GM18519 (cell line): Measurements from ENCODE around the gene ANP32A.
"Not testable (repeated sequence)": the region's sequence is repeated elsewhere in the genome, so short reads cannot be mapped to it uniquely, and the experiment has no call there.

Experiments
- ATAC-seq: cut with Tn5 transposase; IDR thresholded peaks from one replicate; pipeline ENCODE4 v1.9.1; 2021; ENCODE audit warnings: mild to moderate bottlenecking, moderate library complexity; ENCODE audit not compliant: unreplicated experiment, low FRiP score

Gene ANP32A

DNA sequence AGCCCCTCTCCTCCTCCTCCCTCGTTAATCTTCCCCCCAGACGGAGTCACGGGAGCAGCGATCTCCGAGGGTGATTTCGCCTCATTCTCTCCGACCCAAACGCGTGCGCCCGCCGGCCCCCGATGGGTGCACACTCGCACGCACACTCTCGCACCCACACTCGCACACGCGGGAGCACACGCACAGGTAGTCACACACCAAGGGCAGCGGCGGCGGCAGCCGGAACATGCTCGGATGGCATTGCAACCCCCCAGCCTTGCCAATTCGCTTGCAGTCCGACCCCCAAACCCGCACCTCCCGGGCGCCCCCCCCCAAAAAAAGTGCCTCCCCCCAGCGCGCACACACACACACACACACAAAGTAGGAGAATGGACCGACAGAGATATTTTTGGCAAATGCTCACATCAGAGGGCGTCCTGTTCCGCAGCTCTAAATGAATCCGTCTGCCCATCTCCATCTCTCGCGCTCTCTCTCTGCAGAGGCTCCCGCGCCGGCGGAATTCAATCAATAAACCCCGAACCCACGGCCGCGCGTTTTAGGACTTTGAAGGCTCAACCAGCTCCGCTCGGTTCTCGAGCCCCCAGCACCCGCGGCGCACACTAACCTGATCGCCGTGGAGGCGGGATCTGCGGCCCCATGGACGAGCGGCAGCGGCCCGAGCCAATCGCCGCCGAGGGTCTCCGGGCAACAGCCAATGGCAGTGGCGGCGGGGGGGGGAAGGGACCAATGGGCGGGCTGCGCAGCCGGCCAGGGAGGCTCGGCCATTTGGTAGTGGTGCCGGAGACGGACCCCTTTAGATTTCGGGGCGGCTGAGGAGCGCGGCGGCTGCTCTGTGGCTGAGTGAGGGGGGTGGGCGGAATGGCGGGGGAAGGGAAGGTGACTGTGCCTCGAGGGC, at the start of gene ANP32A:
TSS of gene ANP32A (minus strand) at position 601 of the 895 bp plus-strand sequence. CDS start at position 457, 144 bp downstream.
- peak; percentile 55 for ATAC-seq

GRCh38 chr15:68868296-68868695, 47.6 kb upstream of the ANP32A start:
- ATAC-seq: no peak

- no peak for ATAC-seq
These were observed 41.7 kb upstream of the ANP32A start for GRCh38 chr15:68862415-68862814.

- not testable (repeated sequence) for ATAC-seq
These were observed 38.0 kb upstream of the ANP32A start for GRCh38 chr15:68858666-68859065.

DNA sequence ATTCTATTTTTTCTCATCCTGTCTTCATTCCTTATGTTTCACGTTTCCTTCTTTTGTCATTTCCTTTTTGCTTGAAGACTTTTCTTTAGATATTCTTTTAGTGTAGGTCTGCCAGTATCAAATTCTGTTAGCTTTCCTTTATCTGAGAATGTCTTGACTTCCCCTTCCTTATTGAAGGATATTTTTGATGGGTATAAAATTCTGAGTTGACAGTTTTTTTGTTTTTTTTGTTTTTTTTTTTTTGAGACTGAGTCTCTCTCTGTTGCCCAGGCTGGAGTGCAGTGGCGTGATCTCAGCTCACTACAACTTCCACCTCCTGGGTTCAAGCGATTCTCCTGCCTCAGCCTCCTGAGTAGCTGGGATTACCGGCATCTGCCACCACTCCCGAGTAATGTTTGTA, 36.7 kb upstream of the ANP32A start:
- ATAC-seq: not testable (repeated sequence)

GRCh38 chr15:68852461-68852860, 31.8 kb upstream of the ANP32A start:
- ATAC-seq: no peak

GRCh38 chr15:68851971-68852370, 31.3 kb upstream of the ANP32A start:
- no peak for ATAC-seq

DNA sequence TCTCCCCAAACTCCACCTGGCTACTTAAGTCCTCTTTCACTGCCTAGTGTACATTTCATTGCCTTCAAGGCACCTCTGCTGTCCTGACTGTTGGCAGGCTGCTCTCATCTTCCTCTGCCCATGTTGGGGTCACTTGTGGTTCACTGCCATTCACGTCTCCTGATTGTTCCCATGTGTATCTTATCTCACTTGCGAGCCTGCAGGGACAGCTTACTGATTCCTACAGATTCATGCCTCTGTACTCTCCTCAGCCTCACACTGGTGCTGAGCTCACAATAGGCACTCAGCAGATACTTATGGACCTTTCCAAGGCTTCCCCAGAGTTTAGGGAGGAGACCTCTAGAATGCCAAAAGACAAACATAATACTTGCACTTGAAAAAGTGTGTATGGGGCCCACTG, 28.8 kb upstream of the ANP32A start:
- ATAC-seq: no peak

DNA sequence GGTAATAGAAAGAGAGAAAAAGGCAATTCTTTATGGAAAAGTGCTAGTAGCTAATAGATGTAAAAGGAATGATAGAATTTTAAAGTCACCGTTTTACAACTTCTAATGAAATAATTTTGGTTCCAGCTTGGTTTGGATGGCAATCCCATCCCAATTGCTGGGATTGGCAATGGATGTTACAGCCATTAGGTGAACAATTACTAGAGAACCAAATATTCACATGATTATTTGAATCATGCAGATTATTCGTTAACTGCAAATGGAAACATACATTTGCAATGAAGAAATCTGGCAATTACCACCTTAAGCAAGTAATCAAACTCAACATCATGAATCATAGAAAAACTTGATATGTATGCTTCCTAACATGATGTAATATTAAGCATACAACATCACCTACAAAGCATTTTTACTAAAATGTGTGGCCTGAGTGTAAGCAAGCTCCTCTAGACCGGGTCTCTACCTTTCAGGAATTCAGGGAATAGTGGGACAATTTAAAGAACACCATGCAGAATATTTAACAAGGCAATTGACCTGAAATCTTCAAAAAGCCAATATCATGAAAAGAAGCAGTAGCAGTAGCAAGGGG, 26.2 kb upstream of the ANP32A start:
- ATAC-seq: no peak

DNA sequence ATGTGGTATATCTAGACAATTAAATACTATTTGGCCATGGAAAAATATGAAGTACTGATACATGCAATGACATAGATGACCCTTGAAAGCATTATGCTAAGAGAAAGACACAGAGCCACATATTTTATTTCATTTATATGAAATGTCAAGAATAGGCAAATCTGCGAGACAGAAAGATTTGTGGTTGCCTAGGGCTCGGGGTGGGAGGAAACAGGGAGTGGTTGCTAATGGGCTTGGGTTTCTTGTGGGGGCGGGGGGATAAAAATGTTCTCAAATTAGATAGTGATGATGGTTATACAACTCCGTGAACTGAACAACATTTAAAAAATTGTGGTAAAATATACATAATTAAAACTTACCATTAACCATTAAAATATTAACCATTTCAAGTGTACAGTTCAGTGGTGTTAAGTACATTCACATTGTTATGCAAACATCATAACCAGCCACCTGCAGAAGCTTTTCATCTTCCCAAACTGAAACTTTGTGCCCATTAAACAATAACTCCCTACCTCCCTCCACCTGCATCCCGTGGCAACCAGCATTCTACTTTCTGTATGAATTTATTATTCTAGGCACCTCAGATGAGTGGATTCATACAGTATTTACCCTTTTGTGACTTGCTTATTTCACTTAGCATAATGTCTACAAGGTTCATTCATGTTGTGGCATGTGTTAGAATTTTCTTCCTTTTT, 24.3 kb upstream of the ANP32A start:
- no peak for ATAC-seq

DNA sequence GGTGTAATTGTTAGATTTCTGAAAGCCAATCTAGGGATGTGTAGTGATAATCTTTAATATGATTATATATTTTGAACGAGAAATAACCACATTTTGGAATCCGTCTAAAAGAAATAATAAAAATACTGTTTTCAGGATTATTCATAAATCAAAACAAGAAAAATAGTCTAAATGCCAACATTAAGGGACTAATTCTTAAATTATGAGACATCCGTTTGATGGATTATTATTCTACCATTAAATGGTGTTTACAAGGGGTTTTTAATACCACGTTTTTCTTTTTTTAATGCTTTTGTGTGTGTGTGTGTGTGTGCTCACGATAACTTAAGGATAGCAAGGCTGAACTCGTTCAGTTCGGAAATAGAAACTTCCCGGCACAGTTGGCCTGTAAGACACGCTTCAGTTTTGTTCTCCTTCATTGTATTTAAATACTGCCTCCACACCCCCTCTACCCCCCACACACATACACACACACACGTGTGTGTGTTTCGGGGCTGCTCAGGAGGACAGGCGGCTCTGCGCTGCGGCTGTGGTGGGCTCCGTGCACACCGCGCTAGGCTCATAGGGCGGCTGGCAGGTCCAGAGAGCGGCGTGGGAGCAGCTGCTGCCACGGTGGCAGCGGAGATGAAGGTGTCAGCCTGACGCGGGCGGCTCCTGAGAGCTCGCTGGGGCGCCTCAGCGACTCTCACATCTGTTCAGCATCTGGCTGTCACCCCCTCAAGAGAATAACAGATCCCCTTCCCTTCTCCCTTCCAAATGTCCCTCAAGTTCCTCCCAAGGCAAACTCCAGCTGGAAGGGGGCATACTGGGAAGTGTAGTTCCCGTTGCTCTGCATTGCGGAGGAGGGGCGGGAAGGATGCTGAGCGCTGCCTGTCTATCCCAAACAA, 23.0 kb upstream of the ANP32A start:
- no peak for ATAC-seq

DNA sequence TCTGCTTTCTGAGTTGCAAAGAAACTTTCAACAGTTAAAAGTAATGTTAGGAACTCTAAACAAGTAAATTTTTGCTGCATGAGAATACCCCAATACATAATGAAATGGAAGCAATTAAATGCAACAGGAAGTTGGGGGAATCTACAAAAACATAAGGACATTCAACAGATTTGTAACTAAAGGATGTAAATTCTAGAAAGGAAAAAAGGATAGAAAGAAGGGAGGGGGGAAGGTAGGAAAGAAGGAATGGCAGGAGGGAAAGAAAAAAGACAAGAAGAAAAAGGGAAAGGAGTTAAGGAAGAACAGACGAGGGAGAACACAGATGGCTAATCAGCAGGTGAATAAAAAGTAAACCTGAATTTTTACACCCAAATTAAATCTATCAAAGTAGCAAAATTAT, 22.3 kb upstream of the ANP32A start:
- ATAC-seq: no peak

DNA sequence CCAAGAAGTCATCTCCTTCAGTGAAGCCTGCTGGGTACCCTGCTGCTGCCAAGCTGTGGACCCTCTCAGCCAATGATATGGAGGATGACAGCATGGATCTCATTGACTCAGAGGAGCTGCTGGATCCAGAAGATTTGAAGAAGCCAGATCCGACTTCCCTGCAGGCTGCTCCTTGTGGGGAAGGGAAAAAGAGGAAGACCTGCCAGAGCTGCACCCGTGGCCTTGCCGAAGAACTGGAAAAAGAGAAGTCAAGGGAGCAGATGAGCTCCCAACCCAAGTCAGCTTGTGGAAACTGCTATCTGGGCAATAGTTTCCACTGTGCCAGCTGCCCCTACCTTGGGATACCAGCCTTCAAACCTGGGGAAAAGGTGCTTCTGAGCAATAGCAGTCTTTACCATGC, 13.7 kb upstream of the ANP32A start:
- no peak for ATAC-seq

DNA sequence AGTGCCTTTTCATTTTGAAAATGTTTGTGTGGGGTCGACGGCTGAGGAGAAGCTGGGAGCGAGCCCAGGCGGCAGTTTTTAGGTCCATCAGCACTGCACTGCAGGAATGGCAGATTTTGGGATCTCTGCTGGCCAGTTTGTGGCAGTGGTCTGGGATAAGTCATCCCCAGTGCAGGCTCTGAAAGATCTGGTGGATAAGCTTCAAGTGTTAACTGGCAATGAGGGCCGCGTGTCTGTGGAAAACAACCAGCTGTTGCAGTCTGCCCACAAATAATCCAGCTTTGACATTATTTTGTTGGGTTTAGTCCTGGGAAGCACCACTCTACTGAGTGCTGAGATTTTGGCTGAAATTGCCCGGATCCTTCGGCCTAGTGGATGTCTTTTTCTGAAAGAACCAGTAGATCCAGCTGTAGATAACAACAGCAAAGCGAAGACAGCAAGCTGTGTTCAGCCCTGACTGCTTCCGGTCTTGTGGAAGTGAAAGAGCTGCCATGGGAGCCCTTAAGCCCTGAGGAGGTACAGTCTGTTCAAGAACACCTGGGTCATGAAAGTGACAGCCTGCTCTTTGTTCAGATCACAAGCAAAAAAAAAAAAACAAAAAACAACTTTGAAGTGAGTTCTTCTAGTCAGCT, 13.1 kb upstream of the ANP32A start:
- no peak for ATAC-seq

- ATAC-seq: no peak
These were observed 9.6 kb upstream of the ANP32A start for GRCh38 chr15:68830141-68830785.

- ATAC-seq: no peak
These were observed 8.4 kb upstream of the ANP32A start for GRCh38 chr15:68829068-68829467.

- ATAC-seq: no peak
These were observed 2.9 kb upstream of the ANP32A start for GRCh38 chr15:68823561-68823960.

DNA sequence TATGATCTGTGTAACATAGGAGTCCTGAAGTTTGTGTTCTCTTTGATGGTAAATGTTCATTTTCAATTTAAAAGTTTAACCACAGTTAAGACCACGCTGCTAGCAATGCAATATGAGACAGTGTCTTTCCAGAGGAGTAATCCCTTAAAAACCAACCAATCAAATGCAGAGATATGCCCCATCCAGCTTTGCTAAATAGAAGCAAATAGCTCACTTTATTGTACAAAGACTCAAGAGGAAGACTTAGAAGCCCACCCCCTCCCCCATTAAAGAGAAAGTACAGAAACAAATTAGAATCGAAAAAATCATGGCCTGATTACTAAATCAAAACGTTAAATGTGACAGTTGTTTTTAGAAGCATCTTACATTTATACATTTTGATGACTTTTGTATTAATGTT, 2.1 kb upstream of the ANP32A start:
- ATAC-seq: no peak

DNA sequence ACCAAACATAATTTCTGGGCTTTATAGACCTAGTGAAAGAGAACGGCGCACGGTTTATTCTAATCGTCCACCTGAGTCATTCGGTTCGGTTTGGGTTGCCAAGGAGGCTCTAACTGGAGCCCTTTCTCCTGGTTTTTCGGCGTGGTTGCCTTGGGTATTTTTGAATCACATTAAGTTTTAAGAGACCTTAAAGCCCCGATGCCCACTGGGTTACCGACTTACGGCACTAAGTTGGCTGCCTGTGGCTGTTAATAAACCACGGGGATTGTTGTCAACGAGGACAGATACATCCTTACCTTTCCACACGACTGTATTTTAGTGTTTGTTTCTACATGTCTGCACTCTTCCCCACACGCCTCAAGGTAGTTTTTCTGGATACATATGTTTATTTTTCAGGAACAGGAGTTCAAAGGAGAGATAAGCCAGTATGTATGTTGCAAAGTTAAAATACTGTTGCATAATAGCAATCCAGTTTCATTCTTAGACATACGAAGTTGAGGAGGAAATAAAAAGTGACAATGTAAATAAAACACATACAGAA, 1.2 kb upstream of the ANP32A start:
- ATAC-seq: no peak
